DOHH2 (cell line): ENCODE measurements around the gene TLE7.

Experiments used
- EZH2phosphoT487 ChIP-seq: fragments of 200-600 bp; sonication (generic); IDR thresholded peaks from 2 replicates; pipeline ENCODE4 v1.6.1; 2017; ENCODE audit warnings: borderline replicate concordance, mild to moderate bottlenecking, antibody characterized with exemption, low read length, moderate library complexity, mixed read lengths
- TF ChIP-seq, protein P1 (sequence below): fragments of 200-600 bp; sonication (generic); IDR thresholded peaks from one replicate; pipeline ENCODE4 v1.5.1; 2014; ENCODE audit warnings: antibody characterized with exemption, mild to moderate bottlenecking, low read depth, low read length; ENCODE audit not compliant: poor library complexity, severe bottlenecking

DNA sequence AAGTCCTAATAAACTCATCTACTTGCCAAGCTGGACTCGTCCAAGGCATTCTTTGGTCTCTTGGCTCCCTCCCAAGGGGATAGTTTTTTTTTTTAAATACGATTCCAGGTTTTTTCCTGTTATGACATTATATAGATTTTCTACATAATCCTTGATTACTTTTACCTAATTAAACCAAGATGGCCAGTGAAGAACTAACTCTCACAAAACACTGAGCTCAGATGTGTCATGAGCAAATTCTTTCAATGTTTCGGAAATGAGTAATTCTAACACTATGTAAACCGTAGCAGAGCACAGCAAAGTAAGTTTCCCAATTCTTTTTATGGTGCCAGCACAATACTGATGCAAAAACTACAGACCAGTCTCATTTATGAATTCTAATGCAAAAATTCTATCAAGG, 18.4 kb upstream of the TLE7 start:
- TF ChIP-seq, protein P1, sequence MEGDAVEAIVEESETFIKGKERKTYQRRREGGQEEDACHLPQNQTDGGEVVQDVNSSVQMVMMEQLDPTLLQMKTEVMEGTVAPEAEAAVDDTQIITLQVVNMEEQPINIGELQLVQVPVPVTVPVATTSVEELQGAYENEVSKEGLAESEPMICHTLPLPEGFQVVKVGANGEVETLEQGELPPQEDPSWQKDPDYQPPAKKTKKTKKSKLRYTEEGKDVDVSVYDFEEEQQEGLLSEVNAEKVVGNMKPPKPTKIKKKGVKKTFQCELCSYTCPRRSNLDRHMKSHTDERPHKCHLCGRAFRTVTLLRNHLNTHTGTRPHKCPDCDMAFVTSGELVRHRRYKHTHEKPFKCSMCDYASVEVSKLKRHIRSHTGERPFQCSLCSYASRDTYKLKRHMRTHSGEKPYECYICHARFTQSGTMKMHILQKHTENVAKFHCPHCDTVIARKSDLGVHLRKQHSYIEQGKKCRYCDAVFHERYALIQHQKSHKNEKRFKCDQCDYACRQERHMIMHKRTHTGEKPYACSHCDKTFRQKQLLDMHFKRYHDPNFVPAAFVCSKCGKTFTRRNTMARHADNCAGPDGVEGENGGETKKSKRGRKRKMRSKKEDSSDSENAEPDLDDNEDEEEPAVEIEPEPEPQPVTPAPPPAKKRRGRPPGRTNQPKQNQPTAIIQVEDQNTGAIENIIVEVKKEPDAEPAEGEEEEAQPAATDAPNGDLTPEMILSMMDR = no peak
- no peak for TF ChIP-seq EZH2phosphoT487
